H1 (cell line): Measurements from ENCODE around the gene ZBTB33. TPM values are rescaled to one million over a fixed set of nuclear protein-coding genes. Genes with fewer than 3 reads are reported as not detected.

ENCODE experiments used
- BACH1 ChIP-seq: IDR thresholded peaks from 2 replicates; pipeline ENCODE4 v1.6.1; 2012; ENCODE audit warnings: low read length, improper control_type of control experiment
- JUN ChIP-seq: IDR thresholded peaks from 2 replicates; pipeline ENCODE4 v1.6.1; 2011; ENCODE audit warnings: low read depth, mild to moderate bottlenecking, improper control_type of control experiment, low read length
- RBBP5 ChIP-seq: IDR thresholded peaks from 2 replicates; pipeline ENCODE4 v1.7.1; 2012; ENCODE audit warnings: low read depth, mild to moderate bottlenecking, inconsistent platforms, low read length, moderate library complexity, borderline replicate concordance
- SIX5 ChIP-seq: IDR thresholded peaks from 2 replicates; pipeline ENCODE4 v1.6.1; 2011; ENCODE audit warnings: mild to moderate bottlenecking, low read depth, low read length
- polyA plus RNA-seq, 7 experiments: library from polyadenylated mRNA; depleted of rRNA in 3 of 7; stranded (reverse) in 5 of 7; unstranded in 2 of 7; fragments of >200 nt in 5 of 7; fragments of 200-250 nt in 2 of 7; gene quantifications; 1 replicate in 5 of 7; 2 replicates in 1 of 7; 4 replicates in 1 of 7; pipeline versions ENCODE4 v1.2.1 to v1.2.3, GENCODE V29; 2011 to 2013; ENCODE audit warnings: missing spikeins in 2 of 7, mixed read lengths in 2 of 7
- total RNA-seq: library from RNA; stranded (reverse); fragmentation: NEBNext Ultra II Directional; extraction: Animal tissue kit (Norgen Biotek cat#: 25700); gene quantifications from 2 replicates; pipeline ENCODE4 v1.2.1, GENCODE V29; 2021

ZBTB33 gene
- total and polyA plus RNA-seq, 2 of the 8 experiments (the other 6 are each of a cell fraction or from before 2014, with no cell fraction given) = 3.4 to 14.9 TPM

- TF ChIP-seq JUN = no peak
- no peak for TF ChIP-seq RBBP5
- TF ChIP-seq BACH1 = no peak
- no peak for TF ChIP-seq SIX5
Measured at GRCh38 chrX:120305531-120306141, 55.0 kb downstream of the ZBTB33 start (continued).
